ENCODE data around the gene MNAT1. TPM values are rescaled to one million over a fixed set of nuclear protein-coding genes. Genes with fewer than 3 reads are reported as not detected.

The MNAT1 gene
- polyA plus RNA-seq, 1 donor from 2014 or later: 104 TPM

DNA sequence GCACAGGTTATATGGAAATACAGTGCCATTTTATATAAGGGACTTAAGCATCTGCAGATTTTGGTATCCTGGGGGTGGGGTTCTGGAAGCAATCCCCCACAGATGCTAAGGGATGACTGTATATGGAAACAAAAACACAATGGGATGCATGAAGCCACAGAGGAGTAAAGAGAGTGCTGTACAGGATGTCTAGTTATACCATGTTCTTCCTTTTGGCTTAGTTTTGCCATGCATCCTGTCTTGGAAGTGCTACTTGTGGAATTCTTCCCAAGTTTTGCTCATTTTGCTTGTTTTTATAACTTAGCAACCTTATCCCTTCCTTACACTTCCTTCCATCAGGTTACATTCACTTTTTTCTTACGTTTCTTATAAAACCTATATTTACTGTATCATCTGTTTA, 190.7 kb downstream of the MNAT1 start:
- Histone ChIP-seq H3K79me2 (replicated peaks; ENCODE audit: insufficient read depth, low read length) (no peaks in the 10 kb centered on the region), H3K4me2 (ENCODE audit: low read length) (no peak overlapping the region), H3K36me3 (ENCODE audit: insufficient read depth, low read length) (no peaks in the 10 kb centered on the region), H3K9me2 (ENCODE audit: insufficient read depth, low read length) (no peaks in the 10 kb centered on the region), H3K27me3 (ENCODE audit: insufficient read depth, low read depth, low read length) (no peaks in the 10 kb centered on the region), H3F3A (ENCODE audit: insufficient read depth, low read length, poor library complexity, severe bottlenecking) (no peaks in the 10 kb centered on the region), H3K9me3 (ENCODE audit: low read length) (no peaks in the 10 kb centered on the region), H3K4me3 (ENCODE audit: low read length) (no peak overlapping the region), H4K20me1 (ENCODE audit: insufficient read depth) (no peaks in the 10 kb centered on the region), H3K9ac (ENCODE audit: low read length) (no peak overlapping the region), H3K27ac (ENCODE audit: low read length) (no peak overlapping the region), H2AFZ (ENCODE audit: low read depth, low read length) (no peak overlapping the region)
- TF ChIP-seq SMC3 (conservative IDR thresholded peaks at IDR 0.05; ENCODE audit: poor library complexity): no peak
- TF ChIP-seq POLR2AphosphoS5 (IDR thresholded peaks at IDR 0.05): no peak
- no peak for TF ChIP-seq EZH2 (IDR thresholded peaks at IDR 0.05; ENCODE audit: borderline replicate concordance, insufficient read depth, low read length, poor library complexity, severe bottlenecking)
- TF ChIP-seq, protein P1, sequence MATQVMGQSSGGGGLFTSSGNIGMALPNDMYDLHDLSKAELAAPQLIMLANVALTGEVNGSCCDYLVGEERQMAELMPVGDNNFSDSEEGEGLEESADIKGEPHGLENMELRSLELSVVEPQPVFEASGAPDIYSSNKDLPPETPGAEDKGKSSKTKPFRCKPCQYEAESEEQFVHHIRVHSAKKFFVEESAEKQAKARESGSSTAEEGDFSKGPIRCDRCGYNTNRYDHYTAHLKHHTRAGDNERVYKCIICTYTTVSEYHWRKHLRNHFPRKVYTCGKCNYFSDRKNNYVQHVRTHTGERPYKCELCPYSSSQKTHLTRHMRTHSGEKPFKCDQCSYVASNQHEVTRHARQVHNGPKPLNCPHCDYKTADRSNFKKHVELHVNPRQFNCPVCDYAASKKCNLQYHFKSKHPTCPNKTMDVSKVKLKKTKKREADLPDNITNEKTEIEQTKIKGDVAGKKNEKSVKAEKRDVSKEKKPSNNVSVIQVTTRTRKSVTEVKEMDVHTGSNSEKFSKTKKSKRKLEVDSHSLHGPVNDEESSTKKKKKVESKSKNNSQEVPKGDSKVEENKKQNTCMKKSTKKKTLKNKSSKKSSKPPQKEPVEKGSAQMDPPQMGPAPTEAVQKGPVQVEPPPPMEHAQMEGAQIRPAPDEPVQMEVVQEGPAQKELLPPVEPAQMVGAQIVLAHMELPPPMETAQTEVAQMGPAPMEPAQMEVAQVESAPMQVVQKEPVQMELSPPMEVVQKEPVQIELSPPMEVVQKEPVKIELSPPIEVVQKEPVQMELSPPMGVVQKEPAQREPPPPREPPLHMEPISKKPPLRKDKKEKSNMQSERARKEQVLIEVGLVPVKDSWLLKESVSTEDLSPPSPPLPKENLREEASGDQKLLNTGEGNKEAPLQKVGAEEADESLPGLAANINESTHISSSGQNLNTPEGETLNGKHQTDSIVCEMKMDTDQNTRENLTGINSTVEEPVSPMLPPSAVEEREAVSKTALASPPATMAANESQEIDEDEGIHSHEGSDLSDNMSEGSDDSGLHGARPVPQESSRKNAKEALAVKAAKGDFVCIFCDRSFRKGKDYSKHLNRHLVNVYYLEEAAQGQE (IDR thresholded peaks at IDR 0.05; ENCODE audit: borderline replicate concordance): no peak
- TF ChIP-seq TAF1 (IDR thresholded peaks at IDR 0.05; ENCODE audit: low read depth): no peak

DNA sequence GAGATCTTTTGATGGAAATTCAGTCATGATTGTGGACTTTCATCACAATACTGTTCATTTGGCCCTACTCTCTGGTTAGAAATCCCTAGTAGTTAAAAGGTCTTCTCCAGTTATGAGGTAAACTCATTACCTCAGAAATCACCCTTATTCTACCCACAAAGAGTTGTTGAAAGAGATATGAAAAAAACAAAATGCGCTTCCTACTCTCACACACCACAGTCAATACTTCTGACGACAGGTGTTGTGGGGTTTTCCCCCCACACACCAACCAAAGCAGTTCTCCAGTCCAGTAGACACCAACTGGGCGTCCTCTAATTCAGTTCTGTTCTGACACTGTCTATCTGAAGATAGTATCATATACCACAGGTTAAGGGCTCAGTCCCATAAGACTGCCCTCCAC, 191.4 kb downstream of the MNAT1 start:
- H3K4me3 ChIP-seq (ENCODE audit: low read length): no peak overlapping the region

DNA sequence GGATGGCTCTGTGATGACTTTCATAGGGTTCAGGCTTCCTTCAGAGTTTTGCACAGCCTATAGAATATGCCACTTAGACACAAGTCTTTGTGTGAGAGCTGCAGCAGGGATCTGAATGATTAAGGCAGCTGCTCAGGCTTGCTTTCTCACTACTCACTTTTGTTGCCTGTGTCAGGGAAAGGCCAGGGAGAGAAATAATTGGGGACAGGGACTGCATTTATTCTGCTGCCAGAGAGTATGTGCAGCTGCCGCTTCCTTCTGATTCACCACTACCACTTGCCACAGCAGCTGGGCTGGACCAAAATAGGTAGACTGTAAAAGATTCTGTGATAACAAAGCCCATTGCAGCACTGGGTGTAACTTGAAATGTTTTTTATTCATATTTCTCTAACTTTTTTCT, 196.7 kb downstream of the MNAT1 start:
- H3K27me3 ChIP-seq (ENCODE audit: insufficient read depth, low read depth, low read length): no peaks in the 10 kb centered on the region
- H3K4me2 ChIP-seq (ENCODE audit: low read length): no peak overlapping the region
- no peak overlapping the region for H3K27ac ChIP-seq (ENCODE audit: low read length)
- no peak overlapping the region for H3K4me3 ChIP-seq (ENCODE audit: low read length)
- no peaks in the 10 kb centered on the region for H4K20me1 ChIP-seq (ENCODE audit: insufficient read depth)
- TF ChIP-seq RAD21 (conservative IDR thresholded peaks at IDR 0.05) (no peak), EZH2 (IDR thresholded peaks at IDR 0.05; ENCODE audit: borderline replicate concordance, insufficient read depth, low read length, poor library complexity, severe bottlenecking) (no peak), POLR2AphosphoS5 (IDR thresholded peaks at IDR 0.05) (no peak), SMC3 (conservative IDR thresholded peaks at IDR 0.05; ENCODE audit: poor library complexity) (no peak), MXI1 (conservative IDR thresholded peaks at IDR 0.05; ENCODE audit: poor library complexity, severe bottlenecking) (no peak), TAF1 (IDR thresholded peaks at IDR 0.05; ENCODE audit: low read depth) (no peak), EP300 (conservative IDR thresholded peaks at IDR 0.05; ENCODE audit: poor library complexity, severe bottlenecking) (no peak)
- TF ChIP-seq, protein P1 (IDR thresholded peaks at IDR 0.05; ENCODE audit: borderline replicate concordance): no peak
- TF ChIP-seq, protein P2, sequence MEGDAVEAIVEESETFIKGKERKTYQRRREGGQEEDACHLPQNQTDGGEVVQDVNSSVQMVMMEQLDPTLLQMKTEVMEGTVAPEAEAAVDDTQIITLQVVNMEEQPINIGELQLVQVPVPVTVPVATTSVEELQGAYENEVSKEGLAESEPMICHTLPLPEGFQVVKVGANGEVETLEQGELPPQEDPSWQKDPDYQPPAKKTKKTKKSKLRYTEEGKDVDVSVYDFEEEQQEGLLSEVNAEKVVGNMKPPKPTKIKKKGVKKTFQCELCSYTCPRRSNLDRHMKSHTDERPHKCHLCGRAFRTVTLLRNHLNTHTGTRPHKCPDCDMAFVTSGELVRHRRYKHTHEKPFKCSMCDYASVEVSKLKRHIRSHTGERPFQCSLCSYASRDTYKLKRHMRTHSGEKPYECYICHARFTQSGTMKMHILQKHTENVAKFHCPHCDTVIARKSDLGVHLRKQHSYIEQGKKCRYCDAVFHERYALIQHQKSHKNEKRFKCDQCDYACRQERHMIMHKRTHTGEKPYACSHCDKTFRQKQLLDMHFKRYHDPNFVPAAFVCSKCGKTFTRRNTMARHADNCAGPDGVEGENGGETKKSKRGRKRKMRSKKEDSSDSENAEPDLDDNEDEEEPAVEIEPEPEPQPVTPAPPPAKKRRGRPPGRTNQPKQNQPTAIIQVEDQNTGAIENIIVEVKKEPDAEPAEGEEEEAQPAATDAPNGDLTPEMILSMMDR (IDR thresholded peaks at IDR 0.05; ENCODE audit: poor library complexity, severe bottlenecking): no peak
- no peaks in the 10 kb centered on the region for H3K36me3 ChIP-seq (ENCODE audit: insufficient read depth, low read length)
- H3K9ac ChIP-seq (ENCODE audit: low read length): no peak overlapping the region
- no peaks in the 10 kb centered on the region for H3K9me3 ChIP-seq (ENCODE audit: low read length)
- no peaks in the 10 kb centered on the region for H3K79me2 ChIP-seq (replicated peaks; ENCODE audit: insufficient read depth, low read length)
- H3F3A ChIP-seq (ENCODE audit: insufficient read depth, low read length, poor library complexity, severe bottlenecking): no peaks in the 10 kb centered on the region
- H3K9me2 ChIP-seq (ENCODE audit: insufficient read depth, low read length): no peaks in the 10 kb centered on the region
- no peak overlapping the region for H2AFZ ChIP-seq (ENCODE audit: low read depth, low read length)

More for the DNA sequence above, 191.4 kb downstream of the MNAT1 start:
- no peaks in the 10 kb centered on the region for H3K9me3 ChIP-seq (ENCODE audit: low read length)
- no peak overlapping the region for H3K9ac ChIP-seq (ENCODE audit: low read length)
- no peak overlapping the region for H2AFZ ChIP-seq (ENCODE audit: low read depth, low read length)
- no peaks in the 10 kb centered on the region for H3K9me2 ChIP-seq (ENCODE audit: insufficient read depth, low read length)
- H3K27ac ChIP-seq (ENCODE audit: low read length): no peak overlapping the region
- no peaks in the 10 kb centered on the region for H3K27me3 ChIP-seq (ENCODE audit: insufficient read depth, low read depth, low read length)
- no peaks in the 10 kb centered on the region for H3K36me3 ChIP-seq (ENCODE audit: insufficient read depth, low read length)
- TF ChIP-seq, protein P2 (IDR thresholded peaks at IDR 0.05; ENCODE audit: poor library complexity, severe bottlenecking): no peak
- TF ChIP-seq POLR2AphosphoS5 (IDR thresholded peaks at IDR 0.05): no peak
- H3K79me2 ChIP-seq (replicated peaks; ENCODE audit: insufficient read depth, low read length): no peaks in the 10 kb centered on the region
- no peaks in the 10 kb centered on the region for H4K20me1 ChIP-seq (ENCODE audit: insufficient read depth)
- H3K4me2 ChIP-seq (ENCODE audit: low read length): no peak overlapping the region
- H3F3A ChIP-seq (ENCODE audit: insufficient read depth, low read length, poor library complexity, severe bottlenecking): no peaks in the 10 kb centered on the region
